ENCODE measurements around the gene ATXN7L3.

Gene ATXN7L3

GRCh38 chr17:44218344-44219107 lies 18.8 kb upstream of the ATXN7L3 start:
- DNase-seq (ENCODE audit: low read depth): no peak

DNA sequence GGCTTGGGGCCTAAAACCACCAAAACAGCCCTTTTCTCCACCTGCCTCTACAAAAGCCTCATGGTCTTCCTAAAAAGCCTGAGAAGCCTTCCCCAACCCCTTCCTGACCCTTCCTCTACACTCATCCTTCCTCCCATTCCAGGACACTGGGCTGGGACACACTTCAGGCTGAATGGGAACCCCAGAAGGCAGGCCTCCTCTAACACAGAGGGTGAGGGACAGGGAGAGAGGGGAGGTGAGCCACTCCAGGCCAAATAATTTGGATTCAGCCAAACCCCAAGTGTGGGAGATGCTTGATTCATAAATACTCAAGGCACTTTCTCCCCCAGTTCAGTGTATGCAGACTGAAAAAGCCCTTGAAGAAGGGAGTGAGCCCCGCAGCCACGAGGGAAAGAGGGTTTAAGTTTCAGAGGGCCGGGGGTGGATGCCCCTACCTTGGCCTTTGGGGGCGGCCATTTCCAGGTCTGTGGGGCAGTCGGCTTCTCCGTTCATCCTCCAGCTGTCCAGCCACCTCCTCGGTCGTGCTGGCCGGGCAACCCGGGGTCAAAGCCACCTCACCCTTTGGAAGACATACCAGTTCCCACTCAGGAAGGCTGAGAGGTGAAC lies 18.2 kb upstream of the ATXN7L3 start:
- no peak for DNase-seq (ENCODE audit: low read depth)

DNA sequence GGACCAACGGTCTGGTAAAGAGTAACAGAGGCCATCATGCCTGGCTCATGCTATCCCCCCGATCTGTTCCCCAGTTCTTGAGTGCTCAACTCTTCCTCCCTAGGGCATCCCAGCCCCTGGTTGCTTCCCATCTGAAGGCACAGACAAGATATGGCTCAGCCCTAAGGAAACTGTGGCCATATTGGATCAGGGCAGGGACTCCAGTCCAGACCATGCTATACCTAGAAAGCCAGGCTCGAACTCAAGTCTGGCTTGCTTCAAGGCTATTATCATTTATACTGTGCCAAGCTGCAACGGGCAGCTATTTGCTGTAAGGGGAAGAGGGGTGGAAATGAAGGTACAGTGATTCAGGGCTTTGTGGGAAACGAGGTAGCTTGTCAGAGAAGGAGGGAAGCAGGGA lies 17.0 kb upstream of the ATXN7L3 start:
- DNase-seq (ENCODE audit: low read depth): no peak

- DNase-seq (ENCODE audit: low read depth): no peak
Measured at GRCh38 chr17:44216173-44216572, 16.5 kb upstream of the ATXN7L3 start.

- no peak for DNase-seq (ENCODE audit: low read depth)
Measured at GRCh38 chr17:44214896-44215295, 15.2 kb upstream of the ATXN7L3 start.

- DNase-seq (ENCODE audit: low read depth): no peak
Measured at GRCh38 chr17:44214230-44214494, 14.5 kb upstream of the ATXN7L3 start.

- DNase-seq (ENCODE audit: low read depth): no peak
Measured at GRCh38 chr17:44213403-44214229, 13.9 kb upstream of the ATXN7L3 start.

- no peak for DNase-seq (ENCODE audit: low read depth)
Measured at GRCh38 chr17:44212507-44213402, 13.1 kb upstream of the ATXN7L3 start.

DNA sequence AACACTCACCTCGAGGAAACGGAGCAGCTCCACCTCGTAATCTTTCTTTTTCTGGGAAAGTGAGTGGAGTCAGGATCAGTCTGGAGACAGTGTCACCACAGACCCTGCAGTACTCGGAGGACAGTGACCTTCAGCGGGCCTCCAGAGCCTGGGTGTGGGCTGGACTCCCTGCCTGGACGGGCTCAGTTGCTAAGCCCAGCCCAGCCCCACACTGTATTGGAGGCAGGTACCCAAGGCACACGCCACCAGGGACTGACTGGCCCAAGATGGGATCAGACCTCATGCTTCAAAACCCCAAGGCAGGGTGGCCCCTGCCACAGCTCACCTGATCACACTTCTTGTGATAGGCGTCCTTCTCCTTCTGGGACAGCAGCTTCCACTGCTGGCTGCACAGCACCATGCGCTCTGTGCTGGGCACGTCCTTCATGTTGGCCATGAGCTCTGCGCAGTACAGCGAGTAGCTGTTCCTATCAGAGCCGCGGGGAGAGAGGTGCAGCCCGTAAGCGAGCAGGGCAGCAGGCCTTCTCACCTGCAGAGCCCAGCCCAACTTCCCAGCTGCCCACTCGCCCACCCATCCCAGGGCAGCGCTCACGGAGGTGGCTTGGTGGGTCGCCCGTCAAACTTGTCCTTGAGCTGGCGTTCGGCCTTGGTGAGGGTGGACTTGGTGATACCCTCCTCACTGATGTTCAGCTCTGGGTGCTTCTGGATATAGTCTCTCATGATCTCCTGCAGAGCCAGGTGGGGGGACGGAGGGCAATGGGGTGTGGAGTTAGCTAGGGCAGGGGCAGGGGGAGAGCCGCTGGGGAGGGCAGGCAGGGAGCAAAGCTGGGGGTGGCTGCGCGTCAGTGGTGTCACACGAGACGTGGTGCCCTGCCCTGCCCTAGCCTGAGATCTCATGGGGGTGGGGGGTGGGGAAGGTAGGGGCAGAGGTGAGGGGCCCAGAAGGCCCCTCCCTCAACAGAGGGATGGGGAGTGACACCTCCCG lies 11.9 kb upstream of the ATXN7L3 start:
- DNase-seq (ENCODE audit: low read depth): no peak

GRCh38 chr17:44210342-44211192 lies 10.9 kb upstream of the ATXN7L3 start:
- DNase-seq (ENCODE audit: low read depth): no peak

GRCh38 chr17:44209786-44210341 lies 10.2 kb upstream of the ATXN7L3 start:
- DNase-seq (ENCODE audit: low read depth): no peak

DNA sequence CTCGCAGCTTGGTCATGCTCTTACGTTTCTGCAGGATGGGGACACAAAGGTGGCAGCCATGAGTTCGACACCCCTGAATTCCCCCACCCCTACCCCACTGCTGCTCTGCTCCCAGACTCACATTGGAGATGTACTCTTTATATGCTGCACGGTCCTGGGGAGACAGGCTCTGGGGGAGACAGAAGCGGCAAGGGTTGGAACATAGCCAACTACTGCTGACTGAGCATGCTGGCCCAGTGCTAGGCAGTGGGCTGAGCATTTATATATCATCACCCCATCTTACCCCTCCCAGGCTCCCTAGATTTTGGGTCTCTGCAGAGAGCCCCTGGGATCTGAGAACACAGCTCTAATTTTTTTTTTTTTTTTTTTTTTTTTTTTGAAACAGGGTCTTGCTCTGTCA lies 8.1 kb upstream of the ATXN7L3 start:
- DNase-seq (ENCODE audit: low read depth): no peak

DNA sequence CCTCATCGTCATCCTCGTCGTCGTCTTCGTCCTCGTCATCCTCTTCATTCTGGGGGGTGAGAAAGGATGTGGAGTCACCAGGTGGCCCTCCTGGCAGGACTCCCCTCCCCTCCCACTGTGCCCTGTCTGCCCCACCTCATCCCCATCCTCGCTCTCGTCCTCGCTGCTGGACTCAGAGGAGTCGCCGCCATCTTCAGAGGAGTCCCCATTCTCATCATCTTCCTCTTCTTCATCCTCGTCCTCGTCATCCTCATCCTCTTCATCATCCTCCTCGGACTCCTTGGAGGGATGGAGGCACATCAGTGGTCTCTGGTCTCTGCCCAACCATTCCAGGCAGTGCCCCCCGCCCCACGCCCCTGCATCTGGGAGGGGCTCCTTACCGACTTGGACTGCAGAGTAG lies 7.6 kb upstream of the ATXN7L3 start:
- DNase-seq (ENCODE audit: low read depth): no peak

GRCh38 chr17:44206825-44207155 lies 7.1 kb upstream of the ATXN7L3 start:
- no peak for DNase-seq (ENCODE audit: low read depth)

- DNase-seq (ENCODE audit: low read depth): no peak
Measured at GRCh38 chr17:44205962-44206824, 6.5 kb upstream of the ATXN7L3 start.

- no peak for DNase-seq (ENCODE audit: low read depth)
Measured at GRCh38 chr17:44204441-44204882, 4.8 kb upstream of the ATXN7L3 start.

DNA sequence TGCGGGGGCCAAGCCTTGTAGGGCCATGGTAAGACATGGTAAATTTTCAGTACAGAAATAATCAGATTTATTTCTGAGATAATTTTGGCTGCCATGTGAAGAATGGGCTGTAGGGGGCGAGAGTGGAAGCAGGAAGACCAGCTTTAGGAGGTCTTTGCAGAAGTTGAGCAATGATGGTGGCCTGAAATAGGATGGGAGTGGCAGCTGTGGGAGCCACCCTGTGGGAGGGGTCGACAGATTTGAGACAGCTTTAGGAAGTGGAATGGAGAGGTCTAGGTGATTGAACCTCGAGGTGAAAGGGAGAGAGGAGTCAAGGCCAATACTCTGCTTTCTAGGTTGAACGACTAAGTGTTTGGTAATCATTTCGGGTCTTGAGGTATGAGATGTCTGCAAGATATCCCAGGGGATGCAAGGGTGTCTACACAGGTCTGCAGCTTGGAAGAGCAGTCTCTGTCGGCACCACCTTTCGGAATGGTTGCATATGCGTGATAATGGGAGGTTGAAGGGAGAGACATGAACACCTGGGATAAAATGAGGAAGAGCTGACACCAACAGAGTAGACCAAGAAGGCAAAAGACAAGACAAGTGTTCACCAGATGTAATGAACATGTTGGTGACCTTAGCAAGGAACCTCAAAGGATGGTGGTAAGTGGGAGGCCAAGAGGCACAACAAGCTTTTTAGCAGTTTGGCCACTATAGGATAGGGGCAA lies 4.2 kb upstream of the ATXN7L3 start:
- DNase-seq (ENCODE audit: low read depth): no peak

- DNase-seq (ENCODE audit: low read depth): no peak
Measured at GRCh38 chr17:44202756-44203155, 3.1 kb upstream of the ATXN7L3 start.

Data from GM04503 (cell line).